Measurements from ENCODE around the gene GIMAP8. TPM values are rescaled to one million over a fixed set of nuclear protein-coding genes. Genes with fewer than 3 reads are reported as not detected.
"Not testable (repeated sequence)": the region's sequence is repeated elsewhere in the genome, so short reads cannot be mapped to it uniquely, and the experiment has no call there.

GIMAP8 gene
- total RNA-seq, 1 donor from 2014 or later: 1.6 TPM

DNA sequence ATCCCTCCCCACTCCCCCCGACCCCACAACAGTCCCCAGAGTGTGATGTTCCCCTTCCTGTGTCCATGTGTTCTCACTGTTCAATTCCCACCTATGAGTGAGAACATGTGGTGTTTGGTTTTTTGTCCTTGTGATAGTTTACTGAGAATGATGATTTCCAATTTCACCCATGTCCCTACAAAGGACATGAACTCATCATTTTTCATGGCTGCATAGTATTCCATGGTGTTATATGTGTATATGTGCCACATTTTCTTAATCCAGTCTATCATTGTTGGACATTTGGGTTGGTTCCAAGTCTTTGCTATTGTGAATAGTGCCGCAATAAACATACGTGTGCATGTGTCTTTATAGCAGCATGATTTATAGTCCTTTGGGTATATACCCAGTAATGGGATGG, 43.0 kb downstream of the GIMAP8 start:
- not testable (repeated sequence) for FAIRE-seq; DNase-seq (ENCODE audit: low spot score in 2 of 2)

DNA sequence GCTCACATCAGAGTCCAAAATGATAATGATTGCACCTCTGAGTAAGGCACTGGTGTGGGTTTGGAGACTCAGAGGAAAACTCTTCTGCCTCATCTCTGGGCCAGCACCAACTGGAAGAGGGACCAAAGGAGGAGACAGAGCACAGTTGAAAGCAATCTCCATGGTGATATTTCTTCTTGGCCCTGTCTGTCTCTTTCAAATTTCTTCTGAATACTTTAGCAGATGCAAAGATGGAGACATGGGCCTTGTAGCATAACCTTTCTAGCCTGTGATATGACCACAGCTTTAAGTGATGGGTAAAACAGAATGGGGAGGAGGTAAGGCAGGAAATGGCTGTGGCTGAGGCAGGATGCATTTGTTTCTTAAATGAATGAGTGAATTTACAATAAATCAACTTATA, 52.1 kb downstream of the GIMAP8 start:
- DNase-seq (ENCODE audit: low spot score in 2 of 2): no peak
- FAIRE-seq: no peak

DNA sequence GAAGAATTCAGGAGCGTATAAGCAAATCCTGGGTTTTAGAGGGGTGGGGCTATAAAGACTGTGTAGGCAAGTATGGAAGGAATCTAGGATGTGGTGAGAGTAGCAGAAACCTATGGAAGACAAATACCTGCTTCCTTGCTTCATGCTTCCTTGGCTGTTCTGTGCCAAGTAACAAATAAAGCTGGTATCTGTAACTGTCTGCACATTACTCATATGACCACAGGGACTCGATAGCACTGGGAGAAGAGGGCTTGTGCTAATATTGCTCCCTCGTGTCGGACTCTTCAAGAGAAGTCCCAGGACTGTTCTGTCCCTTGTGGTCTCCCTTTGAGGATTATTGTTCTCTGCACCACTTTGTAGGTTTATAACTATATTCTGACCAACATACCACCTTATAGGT, 52.7 kb downstream of the GIMAP8 start:
- DNase-seq (ENCODE audit: low spot score in 2 of 2): no peak
- no peak for FAIRE-seq

DNA sequence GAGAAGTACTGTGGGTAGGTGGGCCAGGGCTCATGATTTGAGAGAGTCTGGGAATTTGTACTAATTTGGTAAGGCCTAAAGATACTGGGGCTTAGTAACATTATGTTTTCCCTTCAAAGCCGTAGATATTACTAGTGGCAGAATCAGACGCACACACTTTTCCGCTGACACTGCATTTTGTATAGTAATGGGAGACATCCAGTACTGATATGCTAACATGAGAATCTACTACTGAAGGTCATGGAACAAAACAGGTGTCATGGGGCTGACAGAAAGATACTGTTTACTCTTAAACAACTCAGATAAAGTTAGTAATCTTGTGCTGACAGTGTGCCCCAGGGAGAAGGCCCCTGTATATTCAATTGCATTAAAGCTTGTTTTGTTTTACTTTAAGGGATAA, 53.2 kb downstream of the GIMAP8 start:
- DNase-seq (ENCODE audit: low spot score in 2 of 2): no peak
- FAIRE-seq: no peak

DNA sequence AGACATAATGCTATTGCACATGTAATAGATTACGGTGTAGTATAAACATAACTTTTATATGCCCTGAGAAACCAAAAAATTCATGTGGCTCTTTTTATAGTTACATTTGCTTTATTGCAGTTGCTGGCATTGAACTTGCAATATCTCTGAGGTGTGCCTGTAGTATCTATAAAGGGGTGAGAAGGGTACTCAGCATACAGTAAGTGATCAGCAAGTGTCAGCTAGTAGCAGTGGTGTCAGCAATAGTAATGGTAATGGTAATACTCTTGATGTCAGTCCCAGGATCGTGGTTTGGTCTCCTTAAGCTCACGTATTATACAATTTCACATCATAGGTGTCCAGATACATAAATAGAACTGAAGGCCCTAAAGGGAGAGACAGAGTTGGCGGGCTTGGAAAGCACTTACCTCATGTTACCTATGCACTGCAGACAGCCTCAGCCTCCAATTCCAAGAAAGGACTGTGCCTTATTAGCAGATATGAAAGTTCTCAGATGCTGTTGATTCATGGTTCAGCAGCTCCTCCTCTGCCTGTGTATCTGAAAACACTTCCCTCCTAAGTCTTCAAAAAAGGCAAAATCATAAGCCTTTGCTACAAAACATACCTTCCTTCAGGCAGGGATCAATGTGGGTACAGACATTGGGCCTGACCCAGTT, 57.6 kb downstream of the GIMAP8 start:
- no peak for DNase-seq (ENCODE audit: low spot score in 2 of 2)
- FAIRE-seq: no peak

DNA sequence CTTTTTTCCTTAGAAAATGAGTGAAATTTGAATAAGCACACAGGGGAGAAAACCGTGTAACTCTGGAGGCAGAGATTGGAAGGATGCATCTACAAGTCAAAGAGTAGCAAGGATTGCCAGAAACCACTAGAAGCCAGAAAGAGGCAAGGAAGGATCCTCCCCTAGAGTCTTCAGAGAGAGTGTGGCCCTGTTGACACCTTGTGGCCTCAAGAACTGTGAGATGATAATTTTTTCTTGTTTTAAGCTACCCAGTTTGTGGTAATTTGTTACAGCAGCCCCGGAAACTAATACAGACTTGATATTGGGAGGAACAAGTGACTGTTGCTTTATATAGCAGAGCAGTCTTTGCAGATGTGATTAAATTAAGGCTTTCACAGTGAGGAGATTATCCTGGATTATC, 60.6 kb downstream of the GIMAP8 start:
- DNase-seq (ENCODE audit: low spot score in 2 of 2) (no peak), FAIRE-seq (no peak)

DNA sequence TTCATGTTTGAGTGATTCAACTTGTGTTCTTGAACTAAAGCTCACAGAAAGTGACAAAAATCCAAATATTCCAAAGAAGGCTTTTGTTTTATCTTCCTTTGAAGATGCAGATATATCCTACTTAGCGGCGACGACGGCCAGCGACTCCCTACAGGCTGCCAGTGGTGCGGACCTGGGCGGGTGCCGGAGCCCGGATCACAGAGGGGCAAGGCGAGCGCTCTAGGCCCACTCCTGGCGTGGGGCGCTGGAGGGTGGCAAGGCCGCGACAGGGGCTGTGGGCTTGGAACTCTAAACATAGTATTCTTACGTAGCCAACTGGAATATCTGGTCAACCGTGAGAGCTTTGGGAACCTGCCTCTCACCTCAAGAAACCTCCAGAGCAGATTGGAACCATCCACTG, 63.3 kb downstream of the GIMAP8 start:
- DNase-seq (ENCODE audit: low spot score in 2 of 2) (no peak), FAIRE-seq (no peak)

DNA sequence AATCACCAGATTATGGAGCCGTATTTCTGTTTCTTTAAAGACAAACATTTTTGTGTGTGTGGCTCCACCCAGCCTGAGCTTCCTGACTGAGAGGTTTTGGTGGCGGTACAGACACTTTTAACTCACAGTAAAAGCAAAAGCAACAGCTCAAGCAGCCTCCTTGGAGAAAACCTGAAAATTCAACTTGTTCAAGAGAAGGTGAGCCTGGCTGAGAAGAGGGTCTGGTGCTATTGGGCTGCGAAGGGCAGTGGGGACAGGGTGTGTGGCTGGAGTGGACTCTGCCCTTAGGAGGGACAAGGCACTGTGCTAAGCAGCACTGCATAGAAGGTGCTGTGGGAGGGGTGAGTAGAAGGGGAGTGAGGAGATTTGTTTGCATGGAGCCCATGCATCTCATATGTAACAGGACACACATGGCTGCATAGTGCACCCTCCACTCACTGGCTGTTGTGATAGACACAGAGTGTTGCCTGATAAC, 64.4 kb downstream of the GIMAP8 start, which contains the start of gene GIMAP7:
TSS of gene GIMAP7 (plus strand) at position 125 of the 475 bp plus-strand sequence. CDS start 5,103 bp downstream, outside the sequence.
- no peak for DNase-seq (ENCODE audit: low spot score in 2 of 2)
- FAIRE-seq: no peak

DNA sequence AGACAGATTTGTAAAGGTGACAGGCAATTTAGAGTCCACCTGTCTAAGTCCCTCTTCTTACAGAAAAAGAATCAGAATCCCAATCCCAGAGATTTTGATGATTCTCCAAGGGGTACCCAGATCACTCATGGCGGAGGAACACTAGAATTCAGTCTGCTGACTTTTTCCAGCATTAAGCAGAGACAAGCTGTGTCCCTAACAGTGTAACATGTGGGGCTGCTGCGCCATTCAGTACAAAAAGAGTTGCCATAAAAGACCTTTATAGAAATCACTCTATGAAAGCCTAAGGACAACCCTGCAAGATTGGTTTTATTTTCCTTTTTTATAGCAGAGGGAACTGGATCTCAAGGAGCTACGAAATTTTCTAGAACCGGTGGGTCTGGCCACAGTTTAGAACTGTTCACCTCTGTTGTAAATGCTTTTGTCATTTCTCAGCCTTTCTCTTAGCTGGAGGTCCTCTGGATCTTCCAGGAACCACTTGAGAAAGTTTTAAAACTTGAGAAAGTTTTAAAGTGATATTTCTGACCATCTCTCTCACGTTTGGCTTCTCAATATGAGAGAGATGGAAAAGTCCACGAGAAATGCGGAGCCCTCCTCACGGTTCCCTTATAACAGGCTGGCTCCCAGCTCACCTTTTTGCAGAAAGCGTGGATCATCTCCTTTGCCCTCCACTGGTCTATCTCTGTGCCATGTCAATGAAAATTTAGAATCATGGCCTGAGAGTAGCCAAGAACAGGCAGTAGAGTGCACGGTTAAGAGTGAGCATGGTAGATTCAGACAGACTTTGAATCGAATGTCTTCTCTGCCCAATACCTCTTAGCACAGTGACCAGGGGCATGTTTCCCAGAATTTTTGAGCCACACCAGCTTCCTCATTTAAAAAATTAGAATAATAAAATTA, 65.1 kb downstream of the GIMAP8 start:
- DNase-seq (ENCODE audit: low spot score in 2 of 2) (no peak), FAIRE-seq (no peak)

DNA sequence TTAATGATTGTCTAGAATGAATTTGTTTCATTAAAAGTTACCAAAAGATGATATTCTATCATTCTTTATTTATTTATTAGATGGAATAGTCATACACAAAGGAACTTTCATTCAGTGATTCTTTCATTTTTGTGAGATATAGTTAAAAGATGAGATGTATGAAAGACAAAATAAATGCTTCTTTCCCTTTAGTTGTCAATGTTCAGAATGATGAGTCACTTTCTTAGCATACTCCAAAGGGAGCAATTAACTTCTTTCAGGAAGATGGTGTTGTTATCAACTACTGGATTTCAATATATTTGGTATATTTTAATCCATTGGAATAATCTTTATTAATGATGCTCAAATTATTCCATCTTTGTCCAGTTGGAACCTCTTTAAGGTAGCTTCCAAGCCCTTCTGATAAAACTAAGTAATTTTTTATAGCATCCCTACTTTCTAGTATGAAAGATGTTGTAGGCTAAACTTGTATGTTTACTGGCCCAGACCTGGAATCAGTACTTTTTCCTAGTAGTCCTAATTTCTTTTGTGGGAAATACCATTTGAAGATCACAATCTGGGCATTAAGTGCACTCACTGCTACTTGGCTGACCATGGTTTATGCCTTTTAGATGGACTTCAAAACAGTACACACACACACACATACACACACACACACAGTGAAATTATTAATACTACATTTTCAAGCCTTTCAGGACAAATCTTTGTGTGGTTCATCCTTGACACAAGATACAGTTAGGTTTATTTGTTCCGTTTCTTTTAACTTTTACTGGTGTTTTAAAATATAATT, 66.7 kb downstream of the GIMAP8 start:
- no peak for DNase-seq (ENCODE audit: low spot score in 2 of 2)
- FAIRE-seq: no peak

DNA sequence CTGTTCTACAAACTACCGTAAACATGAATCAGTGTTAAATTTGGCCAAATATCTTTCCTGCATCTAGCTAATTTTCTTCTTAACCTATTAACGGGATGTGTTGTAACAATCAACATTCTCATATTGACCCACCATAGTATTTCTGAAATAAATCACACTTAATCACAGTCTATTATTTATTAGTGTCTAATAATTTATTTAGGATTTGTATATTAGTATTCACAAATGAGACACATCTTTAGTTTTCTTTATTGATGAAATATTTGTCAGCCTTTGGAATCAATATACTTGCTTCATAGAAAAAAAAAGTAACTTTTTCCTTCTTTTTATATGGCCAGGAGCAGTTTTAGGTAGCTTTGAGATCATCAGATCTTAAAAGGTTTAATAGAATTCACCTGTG, 68.9 kb downstream of the GIMAP8 start:
- FAIRE-seq: peak; percentile 10

DNA sequence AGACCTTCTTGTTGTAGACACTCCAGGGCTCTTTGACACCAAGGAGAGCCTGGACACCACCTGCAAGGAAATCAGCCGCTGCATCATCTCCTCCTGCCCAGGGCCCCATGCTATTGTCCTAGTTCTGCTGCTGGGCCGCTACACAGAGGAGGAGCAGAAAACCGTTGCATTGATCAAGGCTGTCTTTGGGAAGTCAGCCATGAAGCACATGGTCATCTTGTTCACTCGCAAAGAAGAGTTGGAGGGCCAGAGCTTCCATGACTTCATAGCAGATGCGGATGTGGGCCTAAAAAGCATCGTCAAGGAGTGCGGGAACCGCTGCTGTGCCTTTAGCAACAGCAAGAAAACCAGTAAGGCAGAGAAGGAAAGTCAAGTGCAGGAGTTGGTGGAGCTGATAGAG, 69.7 kb downstream of the GIMAP8 start:
- DNase-seq (ENCODE audit: low spot score in 2 of 2) (no peak), FAIRE-seq (no peak)

More for the DNA sequence above, 68.9 kb downstream of the GIMAP8 start:
- no peak for DNase-seq (ENCODE audit: low spot score in 2 of 2)

DNA sequence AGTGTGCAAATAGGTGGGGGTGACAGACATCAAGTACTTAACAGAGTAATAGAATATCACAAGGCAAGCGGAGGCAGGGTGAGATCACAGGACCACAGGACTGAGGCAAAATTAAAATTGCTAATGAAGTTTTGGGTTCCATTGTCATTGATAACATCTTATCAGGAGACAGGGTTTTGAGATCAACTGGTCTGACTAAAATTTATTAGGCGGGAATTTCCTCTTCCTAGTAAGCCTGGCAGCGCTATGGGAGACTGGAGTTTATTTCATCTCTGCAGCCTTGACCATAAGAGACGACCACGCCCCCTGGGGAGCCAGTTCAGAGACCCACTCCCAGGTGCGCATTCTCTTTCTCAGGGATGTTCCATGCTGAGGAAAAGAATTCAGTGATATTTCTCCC, 72.5 kb downstream of the GIMAP8 start:
- DNase-seq (ENCODE audit: low spot score in 2 of 2); FAIRE-seq: not testable (repeated sequence)

DNA sequence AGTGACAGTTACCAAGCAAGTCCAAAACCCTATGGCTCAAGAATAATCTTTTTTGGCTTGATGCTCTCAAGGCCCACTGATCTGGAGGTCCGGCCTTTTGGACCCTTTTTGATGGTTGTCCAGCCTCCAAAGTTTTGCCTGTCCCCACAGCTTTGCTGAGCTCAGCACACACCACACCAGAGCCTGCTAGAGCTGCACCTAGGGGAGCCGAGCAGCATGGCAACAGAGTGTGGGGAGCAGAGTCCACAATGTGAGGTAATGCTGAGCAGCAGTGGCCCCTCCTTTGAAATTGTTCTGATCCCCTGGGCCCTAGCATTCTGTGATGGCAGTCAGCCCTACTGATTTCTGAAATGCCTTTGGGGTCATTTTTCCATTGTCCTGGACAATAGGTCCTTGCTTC, 73.6 kb downstream of the GIMAP8 start:
- FAIRE-seq (no peak), DNase-seq (ENCODE audit: low spot score in 2 of 2) (no peak)

Other genes starting within 250 kb of the GIMAP8 start
- 13.5 TPM for gene LRRC61, start 127.3 kb upstream of the GIMAP8 start, total RNA-seq
- gene ACTR3C, start 127.1 kb upstream of the GIMAP8 start, total RNA-seq: 5.3 TPM
- 6.9 TPM for gene RARRES2, start 109.0 kb upstream of the GIMAP8 start, total RNA-seq
- gene REPIN1, start 81.8 kb upstream of the GIMAP8 start, total RNA-seq: 29.3 TPM
- 10.2 TPM for gene ZNF775, start 71.3 kb upstream of the GIMAP8 start, total RNA-seq
- gene GIMAP7, start 64.2 kb downstream of the GIMAP8 start, total RNA-seq: 2.4 TPM
- 9.0 TPM for gene GIMAP4, start 116.8 kb downstream of the GIMAP8 start, total RNA-seq
- gene GIMAP6, start 181.8 kb downstream of the GIMAP8 start, total RNA-seq: 6.9 TPM
- gene GIMAP2, start 235.1 kb downstream of the GIMAP8 start, total RNA-seq: 3.7 TPM

All from frontal cortex (tissue), 4 donors.